ENCODE results near the gene RSL1D1.
"Not testable (repeated sequence)": the region's sequence is repeated elsewhere in the genome, so short reads cannot be mapped to it uniquely, and the experiment has no call there.

The RSL1D1 gene

GRCh38 chr16:11797166-11797956 is 54.0 kb downstream of the RSL1D1 start, which contains the start of gene ZC3H7A:
ZC3H7A (minus strand) TSS chr16:11797258; CDS start chr16:11782354, 14,904 bp downstream.
- DNase-seq (ENCODE audit: low read depth) = peak; percentile 85

GRCh38 chr16:11796227-11797165 is 54.8 kb downstream of the RSL1D1 start:
- DNase-seq (ENCODE audit: low read depth) = no peak

- DNase-seq (ENCODE audit: low read depth) = no peak
These were observed 55.5 kb downstream of the RSL1D1 start for GRCh38 chr16:11795887-11796226.

- DNase-seq (ENCODE audit: low read depth) = no peak
These were observed 56.1 kb downstream of the RSL1D1 start for GRCh38 chr16:11794996-11795886.

GRCh38 chr16:11794447-11794846 is 56.9 kb downstream of the RSL1D1 start:
- no peak for DNase-seq (ENCODE audit: low read depth)

GRCh38 chr16:11793840-11794239 is 57.5 kb downstream of the RSL1D1 start:
- no peak for DNase-seq (ENCODE audit: low read depth)

- DNase-seq (ENCODE audit: low read depth) = no peak
These were observed 58.7 kb downstream of the RSL1D1 start for GRCh38 chr16:11792410-11793241.

- no peak for DNase-seq (ENCODE audit: low read depth)
These were observed 60.1 kb downstream of the RSL1D1 start for GRCh38 chr16:11791144-11791828.

GRCh38 chr16:11788914-11789313 is 62.4 kb downstream of the RSL1D1 start:
- DNase-seq (ENCODE audit: low read depth) = no peak

- not testable (repeated sequence) for DNase-seq (ENCODE audit: low read depth)
These were observed 66.3 kb downstream of the RSL1D1 start for GRCh38 chr16:11784980-11785599.

GRCh38 chr16:11784381-11784780 is 67.0 kb downstream of the RSL1D1 start:
- DNase-seq (ENCODE audit: low read depth) = not testable (repeated sequence)

GRCh38 chr16:11784038-11784369 is 67.3 kb downstream of the RSL1D1 start:
- no peak for DNase-seq (ENCODE audit: low read depth)
